Type B pancreatic cell (in vitro differentiated cells): ENCODE data around the gene STARD5. TPM values are rescaled to one million over a fixed set of nuclear protein-coding genes. Genes with fewer than 3 reads are reported as not detected.

ENCODE experiments used
- DNase-seq: peaks from one replicate; pipeline ENCODE4 v3.0.0; 2021; ENCODE audit warnings: mixed read lengths; ENCODE audit not compliant: unreplicated experiment; ENCODE audit errors: extremely low spot score
- H3K27ac Mint-ChIP-seq: 2 replicates; pipeline ENCODE4 v1.8.0; 2021; ENCODE audit warnings: mild to moderate bottlenecking, mixed read lengths
- H3K27me3 Mint-ChIP-seq: 2 replicates; pipeline ENCODE4 v1.8.0; 2021; ENCODE audit warnings: mixed read lengths
- H3K36me3 Mint-ChIP-seq: 2 replicates; pipeline ENCODE4 v1.8.0; 2021; ENCODE audit warnings: mixed read lengths
- H3K4me1 Mint-ChIP-seq: one replicate; pipeline ENCODE4 v1.8.0; 2021; ENCODE audit warnings: mixed read lengths; ENCODE audit not compliant: unreplicated experiment
- H3K4me3 Mint-ChIP-seq: 2 replicates; pipeline ENCODE4 v1.8.0; 2021; ENCODE audit warnings: mild to moderate bottlenecking, mixed read lengths
- H3K9me3 Mint-ChIP-seq: 2 replicates; pipeline ENCODE4 v1.8.0; 2021; ENCODE audit warnings: mixed read lengths
- CTCF ChIP-seq: fragments of 200-600 bp; sonication (generic); conservative IDR thresholded peaks from 2 replicates; pipeline ENCODE4 v1.5.0; 2021; ENCODE audit warnings: antibody characterized with exemption, mild to moderate bottlenecking
- total RNA-seq: library from RNA; stranded (reverse); gene quantifications from 2 replicates; pipeline ENCODE4 v1.2.1, GENCODE V29; 2021; ENCODE audit warnings: low replicate concordance

Gene STARD5
- total RNA-seq, 1 donor from 2014 or later = 7.8 TPM

DNA sequence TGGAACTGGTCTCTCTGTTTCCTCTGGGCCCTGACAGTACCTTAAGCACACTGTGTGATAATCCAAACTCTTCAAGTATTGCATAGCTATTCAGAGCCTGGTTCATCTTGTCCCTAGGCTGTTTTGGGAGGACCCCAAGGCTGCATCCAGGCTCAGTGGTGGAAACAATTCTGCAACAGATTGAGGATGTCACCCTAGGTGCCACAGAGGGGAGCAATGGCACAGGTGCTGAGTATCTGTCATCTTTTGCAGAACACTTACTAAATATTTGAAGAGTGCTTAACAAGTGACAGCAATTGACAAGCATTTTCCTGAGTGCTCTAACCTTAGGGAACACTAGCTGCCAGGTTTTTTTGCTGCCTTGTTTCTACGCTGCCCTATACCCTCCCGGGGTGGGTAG lies 27.8 kb downstream of the STARD5 start:
- no peak for TF ChIP-seq CTCF
- peaks cover 5% of the 10 kb centered on the region for H3K27me3 Mint-ChIP-seq
- no peak for DNase-seq
- no peak overlapping the region for H3K4me3 Mint-ChIP-seq
- H3K9me3 Mint-ChIP-seq = no peaks in the 10 kb centered on the region
- H3K4me1 Mint-ChIP-seq = peaks cover 8% of the 10 kb centered on the region
- H3K27ac Mint-ChIP-seq = no peak overlapping the region
- H3K36me3 Mint-ChIP-seq = no peaks in the 10 kb centered on the region

DNA sequence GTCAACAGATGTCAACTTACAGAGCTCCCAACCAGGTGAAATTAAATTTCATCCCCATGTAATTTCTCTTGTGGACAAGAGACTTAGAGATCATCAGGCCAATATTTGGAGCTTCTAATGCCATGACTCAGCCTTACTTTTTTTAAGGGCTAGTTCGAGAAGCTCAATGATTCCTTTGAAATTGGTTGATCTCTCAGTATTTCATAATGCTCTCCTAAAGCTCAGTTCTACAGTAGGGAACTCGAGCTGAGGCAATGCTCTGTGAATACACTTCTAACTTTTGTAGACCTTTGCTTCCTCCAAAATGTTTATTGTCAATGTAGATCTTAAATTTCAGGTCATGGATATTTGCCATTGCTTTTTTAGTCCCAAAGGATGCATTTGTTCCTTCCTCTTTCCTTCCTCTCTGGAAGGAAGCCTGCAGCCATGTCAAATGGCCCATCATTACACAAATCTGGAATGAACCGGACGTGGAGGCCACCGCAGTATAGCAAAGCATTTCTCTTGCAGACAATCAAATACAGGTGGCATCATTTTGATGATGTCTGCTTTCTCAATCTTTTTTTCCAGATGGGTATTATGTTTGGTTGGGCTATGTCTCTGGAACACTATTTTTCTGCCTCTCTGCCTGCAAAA lies 28.3 kb downstream of the STARD5 start:
- Mint-ChIP-seq H3K9me3 (no peaks in the 10 kb centered on the region), H3K36me3 (no peaks in the 10 kb centered on the region), H3K27ac (no peak overlapping the region), H3K27me3 (peaks cover 5% of the 10 kb centered on the region), H3K4me3 (no peak overlapping the region), H3K4me1 (peaks cover 8% of the 10 kb centered on the region)
- no peak for DNase-seq
- TF ChIP-seq CTCF = no peak

- TF ChIP-seq CTCF = peak; percentile 3
- DNase-seq = no peak
- no peaks in the 10 kb centered on the region for H3K9me3 Mint-ChIP-seq
- peaks cover 8% of the 10 kb centered on the region for H3K4me1 Mint-ChIP-seq
- no peak overlapping the region for H3K4me3 Mint-ChIP-seq
- H3K36me3 Mint-ChIP-seq = no peaks in the 10 kb centered on the region
- H3K27me3 Mint-ChIP-seq = peaks cover 5% of the 10 kb centered on the region
- no peak overlapping the region for H3K27ac Mint-ChIP-seq
Measured at GRCh38 chr15:81294516-81294880, 29.4 kb downstream of the STARD5 start.

- H3K9me3 Mint-ChIP-seq = no peaks in the 10 kb centered on the region
- H3K27me3 Mint-ChIP-seq = peaks cover 5% of the 10 kb centered on the region
- H3K27ac Mint-ChIP-seq = no peak overlapping the region
- H3K4me3 Mint-ChIP-seq = no peak overlapping the region
- peaks cover 8% of the 10 kb centered on the region for H3K4me1 Mint-ChIP-seq
- no peaks in the 10 kb centered on the region for H3K36me3 Mint-ChIP-seq
- peak; percentile 26 for TF ChIP-seq CTCF
- DNase-seq = no peak
Measured at GRCh38 chr15:81293728-81294515, 30.0 kb downstream of the STARD5 start.

DNA sequence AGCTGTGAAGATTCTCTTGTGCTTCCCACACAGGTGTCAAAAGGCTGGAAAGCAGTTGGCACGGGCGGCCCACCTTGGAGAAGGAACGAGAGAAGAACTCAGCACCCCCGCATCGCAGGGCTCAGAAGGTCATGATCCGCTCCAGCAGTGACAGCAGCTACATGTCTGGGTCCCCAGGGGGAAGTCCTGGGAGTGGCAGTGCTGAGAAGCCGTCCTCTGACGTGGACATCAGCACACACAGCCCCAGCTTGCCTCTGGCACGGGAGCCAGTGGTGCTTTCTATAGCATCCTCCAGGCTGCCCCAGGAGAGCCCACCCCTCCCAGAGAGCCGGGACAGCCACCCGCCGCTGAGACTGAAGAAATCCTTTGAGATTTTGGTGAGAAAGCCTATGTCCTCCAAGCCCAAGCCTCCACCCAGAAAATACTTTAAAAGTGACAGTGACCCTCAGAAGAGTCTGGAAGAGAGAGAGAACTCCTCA lies 31.4 kb downstream of the STARD5 start:
- Mint-ChIP-seq H3K27ac (no peak overlapping the region), H3K36me3 (no peaks in the 10 kb centered on the region), H3K27me3 (peaks cover 5% of the 10 kb centered on the region), H3K4me3 (no peak overlapping the region), H3K4me1 (peaks cover 8% of the 10 kb centered on the region), H3K9me3 (no peaks in the 10 kb centered on the region)
- no peak for DNase-seq
- TF ChIP-seq CTCF = no peak
